HG02938 (cell line): ENCODE data around the gene MUC6.

Experiments used
- ATAC-seq: cut with Tn5 transposase; IDR thresholded peaks from one replicate; pipeline ENCODE4 v1.9.1; 2021; ENCODE audit warnings: mild to moderate bottlenecking, moderate library complexity; ENCODE audit not compliant: unreplicated experiment

Gene MUC6

GRCh38 chr11:1038921-1039320, 2.4 kb upstream of the MUC6 start:
- ATAC-seq, result no peak

DNA sequence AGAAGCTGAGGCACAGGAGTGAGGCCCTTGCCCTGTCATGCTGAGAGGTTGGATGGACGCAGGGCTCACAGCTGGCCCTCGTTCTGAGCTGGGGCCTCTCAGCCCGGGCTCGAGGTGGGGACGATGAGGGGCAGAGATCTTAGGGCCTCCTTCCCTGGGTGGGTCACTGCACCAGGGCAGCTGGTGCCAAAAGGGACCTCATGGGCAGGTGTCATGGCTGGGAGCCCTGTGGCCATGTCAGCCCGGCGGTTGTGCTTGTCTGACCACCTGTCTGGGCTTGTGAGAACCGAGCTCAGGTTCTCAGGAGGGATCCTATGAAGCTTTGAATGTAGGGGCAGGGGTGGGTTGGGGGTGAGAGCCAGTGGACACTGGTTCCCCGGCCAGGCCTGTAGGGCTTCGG, 1.8 kb upstream of the MUC6 start:
- no peak for ATAC-seq

GRCh38 chr11:1037506-1038055, 1.1 kb upstream of the MUC6 start:
- ATAC-seq, result no peak

DNA sequence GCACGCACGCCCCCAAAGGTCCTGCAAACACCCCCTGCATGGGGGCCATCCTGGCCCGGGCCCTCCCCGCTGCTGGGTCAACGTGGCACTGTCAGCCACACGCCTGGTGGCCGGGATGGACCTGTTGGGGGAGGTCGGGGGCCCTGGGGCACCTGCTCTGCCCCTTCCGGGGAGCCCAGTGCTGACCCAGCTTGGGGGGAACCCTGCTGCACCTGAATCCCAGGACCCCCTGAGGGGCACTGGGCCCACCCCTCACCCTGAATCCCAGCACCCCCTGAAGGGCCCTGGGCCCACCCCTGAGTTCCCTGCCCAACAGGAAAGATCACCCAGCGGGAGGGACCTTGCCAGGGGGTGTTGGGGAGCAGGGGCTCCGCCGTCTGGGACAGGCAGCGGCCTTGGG, 413 bp upstream of the MUC6 start:
- no peak for ATAC-seq

DNA sequence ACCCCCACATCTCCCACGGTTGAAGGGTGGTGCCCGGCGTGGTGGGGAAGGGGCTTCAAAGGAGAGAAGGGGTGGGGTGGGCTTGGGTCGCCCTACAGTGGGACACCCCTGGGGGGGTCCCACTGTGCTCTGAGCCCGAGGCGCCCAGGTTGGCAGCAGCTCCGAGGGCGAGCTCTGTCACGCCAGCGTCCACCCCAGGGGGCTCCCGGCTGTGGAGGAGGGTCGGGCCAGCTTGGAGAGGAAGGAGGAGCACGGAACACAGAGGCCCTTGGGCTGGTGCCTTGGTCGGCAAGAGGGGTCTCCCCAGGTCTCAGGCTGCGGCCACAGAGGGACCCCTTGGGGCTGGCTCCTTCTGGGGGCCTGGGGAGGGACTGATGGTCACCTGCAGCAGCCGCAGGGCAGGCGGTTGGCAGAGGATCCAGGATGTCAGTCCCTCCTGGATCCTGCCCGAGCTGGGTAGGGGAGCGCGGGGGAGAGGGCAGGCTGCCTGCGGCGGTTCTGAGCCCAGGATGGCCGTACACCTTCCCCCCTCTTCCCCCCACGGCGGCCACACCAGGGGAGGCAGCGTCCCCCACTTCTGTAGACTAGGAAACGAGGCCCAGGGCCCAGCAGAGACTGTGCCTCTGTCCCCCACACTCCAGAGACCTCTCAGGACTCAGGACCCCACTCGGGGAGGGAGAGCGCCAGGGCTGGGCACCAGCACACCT, 788 bp downstream of the MUC6 start:
- ATAC-seq, result no peak

DNA sequence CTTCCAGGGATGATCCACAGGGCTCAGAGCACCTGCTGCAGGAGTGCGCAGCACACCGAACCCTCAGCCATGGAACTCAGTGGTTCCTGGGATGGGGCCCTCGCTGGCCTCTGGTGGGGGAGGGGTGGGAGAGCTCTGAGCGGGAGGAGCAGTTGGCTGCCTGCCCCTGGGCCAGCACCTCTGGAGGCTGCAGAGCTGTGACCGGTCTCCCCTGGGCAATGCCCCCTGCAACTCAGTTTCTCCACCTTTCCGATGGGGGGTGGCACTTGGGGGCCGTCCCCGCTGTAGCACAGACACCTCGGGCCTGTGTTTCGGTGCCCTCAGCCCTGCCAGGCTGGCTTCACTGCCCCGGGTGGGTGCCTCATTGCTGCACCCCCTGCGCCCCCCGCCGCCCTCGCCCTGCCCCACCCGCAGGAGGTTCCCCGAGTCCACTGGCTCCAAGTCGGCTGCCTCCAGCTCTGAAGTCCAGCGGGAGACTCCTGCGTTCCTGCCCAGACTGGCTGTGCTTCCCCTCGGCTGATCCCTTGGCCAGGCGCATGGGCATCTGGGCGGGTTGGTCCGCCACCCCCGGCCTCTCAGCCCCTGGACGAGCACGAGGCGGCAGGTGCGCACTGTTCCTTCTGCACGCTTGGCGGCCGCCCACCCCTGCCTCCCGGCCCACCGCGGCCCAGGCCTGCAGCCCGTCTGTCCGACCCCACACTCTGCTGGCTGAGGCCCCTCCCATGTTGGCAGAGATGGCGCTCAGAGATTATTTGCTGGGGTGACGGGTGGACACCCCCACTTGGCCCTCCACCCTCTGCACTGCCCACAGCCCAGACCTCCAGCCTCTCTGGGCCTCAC, 1.8 kb downstream of the MUC6 start:
- no peak for ATAC-seq

DNA sequence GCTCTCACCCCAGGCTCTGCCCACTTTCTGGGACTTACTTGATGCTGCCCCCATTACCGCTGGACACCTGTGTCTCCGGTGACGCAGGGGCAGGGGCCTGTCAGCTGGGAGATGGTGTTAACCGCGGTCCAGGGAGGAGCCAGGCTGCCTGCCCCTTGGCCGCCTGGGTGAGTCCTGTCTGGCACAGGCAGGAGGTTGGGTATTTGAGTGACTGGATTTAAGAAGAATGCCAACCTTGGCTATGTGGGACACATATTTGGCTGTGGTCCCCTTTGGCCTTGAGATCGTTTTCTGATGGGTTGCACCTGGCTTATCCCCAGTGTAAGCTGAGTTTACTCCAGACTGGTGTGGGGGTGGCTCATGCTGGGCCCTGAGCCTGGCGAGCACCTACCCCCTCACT, 2.5 kb downstream of the MUC6 start:
- no peak for ATAC-seq

GRCh38 chr11:1033016-1033798, 3.3 kb downstream of the MUC6 start:
- no peak for ATAC-seq

- ATAC-seq, result no peak
Observed at GRCh38 chr11:1032310-1032891, 4.1 kb downstream of the MUC6 start.

DNA sequence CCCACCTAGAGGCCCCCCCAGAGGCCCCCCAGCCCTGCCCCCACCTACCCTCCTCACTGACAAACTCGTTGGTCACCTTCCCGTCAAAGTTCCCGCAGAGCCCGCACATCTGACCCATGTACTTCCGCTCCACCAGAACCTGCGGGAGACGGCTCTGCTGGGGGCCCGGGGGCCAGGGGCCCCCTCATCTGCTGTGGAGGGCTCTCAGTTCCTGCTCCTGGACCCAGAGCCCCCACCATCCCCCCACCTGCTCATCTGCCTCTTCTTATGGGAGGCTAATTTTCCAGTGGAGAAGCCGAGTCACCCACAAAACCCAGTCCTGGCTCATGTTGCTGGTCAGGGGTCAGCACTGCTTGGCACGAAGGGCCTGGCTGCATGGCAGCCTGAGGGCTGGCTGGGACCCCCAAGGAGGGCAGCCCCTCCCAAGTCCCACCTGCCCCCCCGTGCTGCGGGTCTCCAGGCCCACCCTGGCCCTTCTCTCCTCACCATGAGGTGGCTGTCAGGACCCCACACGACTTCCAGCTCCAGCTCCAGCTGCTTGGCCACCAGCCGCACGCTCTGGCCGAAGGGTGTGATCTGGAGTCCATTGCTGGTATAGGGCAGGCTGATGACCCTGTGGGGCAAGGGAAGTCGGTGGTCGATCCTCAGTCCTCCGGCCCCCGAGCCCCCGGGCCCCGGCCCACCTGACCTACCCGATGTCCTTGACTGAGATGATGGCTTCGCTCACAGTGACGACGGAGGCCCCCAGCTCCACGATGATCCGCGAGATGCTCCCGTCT, 5.2 kb downstream of the MUC6 start:
- ATAC-seq, result no peak

GRCh38 chr11:1030556-1030955, 6.0 kb downstream of the MUC6 start:
- ATAC-seq, result no peak

DNA sequence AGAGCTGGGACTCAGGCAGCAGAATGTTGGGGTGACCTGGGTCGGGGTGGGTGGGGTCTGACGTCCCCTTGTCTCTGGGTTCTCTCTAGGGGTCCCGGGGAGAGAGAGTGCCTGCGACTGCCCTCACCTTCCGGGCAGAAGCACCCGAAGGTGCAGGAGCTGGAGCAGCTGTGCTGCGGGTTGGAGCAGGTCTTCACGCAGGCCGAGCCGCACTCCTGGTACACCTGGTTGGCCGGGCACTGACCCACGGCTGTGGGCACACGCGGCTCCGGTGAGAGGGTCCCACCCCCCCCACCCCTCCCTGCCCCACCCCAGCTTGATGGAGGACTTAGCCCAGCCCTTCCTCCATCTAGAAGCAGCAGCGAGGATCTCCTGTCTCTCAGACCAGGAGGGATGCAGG, 6.4 kb downstream of the MUC6 start:
- no peak for ATAC-seq

- ATAC-seq, result no peak
Observed at GRCh38 chr11:1029654-1030053, 6.9 kb downstream of the MUC6 start.

DNA sequence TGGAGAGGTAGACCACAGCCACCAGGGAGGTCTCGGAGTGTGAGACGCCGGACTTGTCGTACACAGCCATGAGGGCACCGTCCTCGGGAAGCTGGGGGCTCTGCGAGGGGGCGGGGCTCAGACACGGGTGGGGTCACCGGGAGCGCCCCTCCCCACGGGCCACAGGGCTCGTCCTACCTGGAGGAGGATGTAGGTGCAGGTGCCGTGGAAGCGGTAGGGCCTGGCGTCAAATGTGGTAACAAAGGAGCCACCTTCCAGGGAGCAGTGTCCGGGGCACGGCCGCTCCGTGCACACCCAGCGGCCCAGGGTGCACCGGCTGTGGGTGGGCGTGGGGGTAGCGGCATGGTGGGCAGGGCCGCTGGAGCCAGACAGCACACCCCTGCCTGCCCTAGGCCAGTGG, 7.5 kb downstream of the MUC6 start:
- no peak for ATAC-seq

GRCh38 chr11:1028616-1029015, 7.9 kb downstream of the MUC6 start:
- ATAC-seq, result no peak

- ATAC-seq, result no peak
Observed at GRCh38 chr11:1028291-1028540, 8.3 kb downstream of the MUC6 start.

DNA sequence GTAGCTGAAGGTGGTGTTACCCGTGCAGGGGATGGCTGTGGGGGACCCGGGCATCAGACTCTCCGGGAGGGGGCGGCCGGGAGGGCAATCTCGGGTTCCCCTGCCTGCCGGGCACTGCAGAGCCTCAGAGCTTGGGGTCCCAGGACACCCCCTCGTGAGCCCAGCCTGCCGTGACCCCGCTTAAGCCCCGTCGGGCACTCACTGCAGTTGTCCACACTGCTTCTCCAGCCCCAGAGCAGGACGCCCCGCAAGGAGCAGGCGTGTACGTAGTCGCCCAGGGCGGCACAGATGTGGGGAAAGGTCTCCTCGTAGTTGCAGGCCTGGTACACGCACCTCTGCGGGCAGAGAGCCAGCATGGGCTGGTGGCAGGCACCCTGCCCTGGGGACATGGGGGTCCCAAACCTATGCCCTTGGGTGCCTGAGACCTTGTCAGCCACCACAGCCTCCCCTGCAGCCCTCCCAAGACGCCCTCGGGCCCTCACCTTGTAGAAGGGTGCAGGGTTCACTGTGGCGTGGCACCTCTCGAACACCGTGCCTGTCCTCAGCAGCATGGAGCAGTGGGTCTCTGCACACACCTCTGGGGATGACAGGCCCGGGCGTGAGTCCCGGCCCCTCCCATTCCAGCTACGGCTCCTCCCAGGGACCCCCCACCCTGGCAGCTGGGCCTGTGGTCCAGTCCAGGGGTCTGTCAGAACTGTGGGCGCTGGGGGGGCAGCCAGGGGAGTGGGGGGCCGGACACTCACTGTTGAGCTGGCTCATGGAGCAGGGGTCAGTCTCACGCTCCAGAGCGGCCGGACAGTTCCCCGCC, 8.8 kb downstream of the MUC6 start:
- no peak for ATAC-seq

DNA sequence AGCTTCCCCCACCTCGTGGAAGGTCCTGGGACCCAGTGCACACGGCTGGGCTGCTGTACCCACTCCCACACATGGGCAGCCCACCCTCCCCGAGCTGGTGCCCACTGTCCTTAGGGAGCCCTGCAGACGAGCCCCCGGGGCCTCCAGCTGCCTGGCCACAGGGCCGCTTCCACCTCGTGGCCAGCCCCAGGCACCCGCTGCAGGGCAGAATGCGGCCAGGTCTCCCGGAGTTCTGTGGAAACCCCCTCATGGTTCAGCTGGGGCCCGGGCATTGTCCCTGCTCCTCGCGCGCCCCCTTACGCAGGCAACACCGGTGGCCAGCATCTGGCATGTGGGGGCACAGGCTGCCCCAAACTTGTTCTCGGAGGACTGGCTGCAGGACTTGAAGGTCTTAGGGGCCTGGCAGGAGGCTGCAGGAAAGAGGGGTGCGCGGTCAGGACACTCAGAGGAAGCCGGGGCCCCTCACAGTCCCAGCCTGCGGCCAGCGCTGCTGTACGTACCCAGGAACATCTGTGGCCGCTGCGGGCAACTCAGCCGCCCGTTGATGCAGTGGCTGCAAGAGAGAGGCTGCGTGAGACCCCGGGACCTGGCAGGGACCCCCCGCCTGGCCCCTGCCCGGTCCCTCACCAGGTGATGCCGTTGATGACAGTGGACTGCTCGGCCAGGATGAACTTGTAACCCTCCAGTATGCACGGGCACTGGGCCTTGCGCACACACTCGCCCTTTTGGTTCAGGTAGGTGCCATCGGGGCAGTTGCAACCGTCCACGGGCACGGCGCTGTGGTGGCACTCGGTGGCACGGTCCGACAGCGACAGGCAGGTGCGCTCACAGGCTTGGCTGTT, 9.7 kb downstream of the MUC6 start:
- ATAC-seq, result no peak

DNA sequence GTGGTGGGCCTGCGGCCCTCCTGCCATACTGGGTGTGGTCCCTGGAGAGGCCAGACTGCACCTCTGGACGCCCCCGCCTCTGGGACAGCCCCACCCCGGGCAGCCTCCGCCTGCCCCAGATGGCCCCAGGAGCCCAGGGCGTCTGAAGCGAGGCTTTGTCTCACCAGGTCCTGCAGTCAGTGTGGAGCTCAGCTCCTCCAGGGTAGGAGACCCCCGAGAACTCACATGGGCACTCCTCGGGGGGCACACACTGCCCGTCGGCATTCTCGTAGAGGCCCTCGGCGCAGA, 10.4 kb downstream of the MUC6 start:
- no peak for ATAC-seq
